Left colon (tissue), 2 donors: ENCODE data around the gene FLT4. TPM values are rescaled to one million over a fixed set of nuclear protein-coding genes. Genes with fewer than 3 reads are reported as not detected.

Source experiments
- ATAC-seq: fragments of 200-7000 bp; cut with Tn5 transposase; one replicate; pipeline ENCODE4 v1.9.1; 2020; ENCODE audit warnings: mild to moderate bottlenecking, moderate library complexity
- DNase-seq, 2 donors: peaks; one replicate each; pipeline ENCODE4 v3.0.0-alpha.2; 2020
- intact Hi-C, 2 donors: fragments of 100-400 bp; cut with DNase I in 1 of 2; cut with micrococcal nuclease in 1 of 2; formaldehyde crosslinking; loops; one replicate each; pipeline versions ENCODE4 v1.11.2 to v1.14.0; 2022; cut with DNase I, micrococcal nuclease
- total RNA-seq, 2 donors: library from RNA; stranded (reverse); fragmentation: NEBNext Ultra II Directional; extraction: Animal tissue kit (Norgen Biotek cat#: 25700); gene quantifications; one replicate each; pipeline ENCODE4 v1.2.1, GENCODE V29; 2021
- donor health status: DM: no; HTN: no; CAD: no.
- donor health status: DM: yes; HTN: yes; CAD: no.

Gene FLT4
- total RNA-seq, 2 donors from 2014 or later = 3.8 to 4.7 TPM

- DNase-seq = no peak
Observed at GRCh38 chr5:180586204-180586603, 63.2 kb downstream of the FLT4 start.

GRCh38 chr5:180583738-180584137, 65.7 kb downstream of the FLT4 start:
- ATAC-seq = no peak
- intact Hi-C loops = no loop called here
- no peak for DNase-seq

More at GRCh38 chr5:180586204-180586603, 63.2 kb downstream of the FLT4 start:
- ATAC-seq = no peak
- intact Hi-C loops = no loop called here

- intact Hi-C loops = no loop called here
- ATAC-seq = no peak
- DNase-seq = no peak
Observed at GRCh38 chr5:180580681-180581080, 68.7 kb downstream of the FLT4 start.

GRCh38 chr5:180575571-180575970, 73.8 kb downstream of the FLT4 start:
- DNase-seq (no peak), ATAC-seq (no peak)
- intact Hi-C loops = no loop called here

GRCh38 chr5:180568914-180569313, 80.5 kb downstream of the FLT4 start:
- intact Hi-C loops = no loop called here
- ATAC-seq (no peak), DNase-seq (no peak)

- DNase-seq (no peak), ATAC-seq (no peak)
- intact Hi-C loops = no loop called here
Observed at GRCh38 chr5:180563994-180564393, 85.4 kb downstream of the FLT4 start.

- intact Hi-C loops = no loop called here
- no peak for ATAC-seq
Observed at GRCh38 chr5:180558232-180558631, 91.2 kb downstream of the FLT4 start.

GRCh38 chr5:180557217-180557809, 92.1 kb downstream of the FLT4 start:
- intact Hi-C loops = no loop called here
- ATAC-seq = no peak
- DNase-seq = no peak

More at GRCh38 chr5:180558232-180558631, 91.2 kb downstream of the FLT4 start:
- no peak for DNase-seq

- DNase-seq (no peak), ATAC-seq (no peak)
- intact Hi-C loops = no loop called here
Observed at GRCh38 chr5:180555168-180555921, 94.1 kb downstream of the FLT4 start.

GRCh38 chr5:180553530-180553929, 95.9 kb downstream of the FLT4 start:
- intact Hi-C loops = no loop called here
- ATAC-seq (no peak), DNase-seq (no peak)

Other genes with a start within 250 kb of the FLT4 start
- gene CNOT6, start 155.2 kb downstream of the FLT4 start, total RNA-seq = 10 to 100 TPM; 24.8 to 25.2 TPM
- not detected for gene SCGB3A1, start 58.1 kb downstream of the FLT4 start, total RNA-seq
- gene OR2Y1, start 90.5 kb upstream of the FLT4 start, total RNA-seq = not detected
- 100 to 1,000 TPM in 1 of 2 donors, 10 to 100 TPM in 1; 85.6 to 101 TPM for gene MGAT1, start 153.2 kb upstream of the FLT4 start, total RNA-seq
- gene ZFP62, start 211.7 kb upstream of the FLT4 start, total RNA-seq = 10 to 100 TPM; 32.0 to 35.8 TPM
- gene BTNL8, start 249.6 kb upstream of the FLT4 start, total RNA-seq = 100 to 1,000 TPM in 1 of 2 donors, 10 to 100 TPM in 1; 33.0 to 134 TPM